Heart left ventricle (tissue), 16 donors: Measurements from ENCODE around the gene HTR6. TPM values are rescaled to one million over a fixed set of nuclear protein-coding genes. Genes with fewer than 3 reads are reported as not detected.

ENCODE experiments used
- ATAC-seq, 4 donors: fragments of 200-7000 bp; cut with Tn5 transposase; one replicate each; pipeline ENCODE4 v1.9.1; 2020 to 2022; ENCODE audit warnings: moderate library complexity in 4 of 4, mild to moderate bottlenecking in 3 of 4, moderate number of reproducible peaks in 1 of 4
- DNase-seq, 5 donors: peaks; one replicate each; pipeline ENCODE4 v3.0.0-alpha.2; 2020
- H3K27ac ChIP-seq, 12 donors: fragments of 200-600 bp; sonication (generic) in 4 of 12; one replicate each; pipeline versions ENCODE4 v1.5.0 to v1.8.0; 2016 to 2022; ENCODE audit warnings: mild to moderate bottlenecking in 2 of 12
- H3K27me3 ChIP-seq, 9 donors: fragments of 200-600 bp; sonication (generic) in 2 of 9; one replicate each; pipeline versions ENCODE4 v1.5.1 to v1.8.0; 2016 to 2022; ENCODE audit warnings: mild to moderate bottlenecking in 3 of 9
- H3K36me3 ChIP-seq, 9 donors: fragments of 200-600 bp; sonication (generic) in 2 of 9; one replicate each; pipeline versions ENCODE4 v1.5.0 to v1.8.0; 2018 to 2022; ENCODE audit warnings: mild to moderate bottlenecking in 2 of 9
- H3K4me1 ChIP-seq, 12 donors: fragments of 200-600 bp; sonication (generic) in 4 of 12; one replicate each; pipeline versions ENCODE4 v1.5.0 to v1.8.0; 2016 to 2022; ENCODE audit warnings: mild to moderate bottlenecking in 3 of 12
- H3K4me3 ChIP-seq, 12 donors: fragments of 200-600 bp; sonication (generic) in 4 of 12; one replicate each; pipeline versions ENCODE4 v1.5.0 to v1.8.0; 2017 to 2022; ENCODE audit warnings: mild to moderate bottlenecking in 9 of 12, moderate library complexity in 4 of 12
- H3K9me3 ChIP-seq, 12 donors: fragments of 200-600 bp; sonication (generic) in 4 of 12; one replicate each; pipeline versions ENCODE4 v1.5.0 to v1.8.0; 2016 to 2022; ENCODE audit warnings: mild to moderate bottlenecking in 1 of 12
- CTCF ChIP-seq, 12 donors: fragments of 200-600 bp; sonication (generic) in 4 of 12; IDR thresholded peaks; one replicate each; pipeline versions ENCODE4 v1.5.0 to v1.8.0; 2018 to 2022; ENCODE audit warnings: antibody characterized with exemption in 12 of 12, mild to moderate bottlenecking in 5 of 12
- POLR2A ChIP-seq, 2 donors: fragments of 450-650 bp; IDR thresholded peaks; one replicate each; pipeline ENCODE4 v1.6.1; 2017; ENCODE audit warnings: antibody characterized with exemption in 2 of 2, mild to moderate bottlenecking in 2 of 2, moderate library complexity in 2 of 2
- WGBS, 4 donors: extraction: QIAGEN DNeasy Blood & Tissue Kit in 2 of 4; methylation state at CpG; one replicate each; pipeline versions ENCODE4 v1.1.5 to v1.1.7; 2013 to 2018; 5-methylcytosine and 5-hydroxymethylcytosine counted together
- intact Hi-C, 10 donors: fragments of 100-400 bp; cut with DNase I; formaldehyde crosslinking; loops; one replicate each; pipeline versions ENCODE4 v1.11.1 to v1.14.2; 2022
- polyA plus RNA-seq, 2 donors: library from polyadenylated mRNA; stranded (reverse); fragments of 200-250 nt; gene quantifications; one replicate each; pipeline ENCODE4 v1.2.3, GENCODE V29; 2013
- total RNA-seq, 9 donors: library from RNA; depleted of rRNA in 2 of 9; stranded (reverse); fragments of >200 nt in 2 of 9; fragmentation: NEBNext Ultra II Directional in 3 of 9; extraction: Animal tissue kit (Norgen Biotek cat#: 25700) in 3 of 9; gene quantifications; one replicate each; pipeline versions ENCODE4 v1.1.0 to v1.2.4, GENCODE V29; 2016 to 2023
- donor health status: ischemic (EF 13 %, LVEDD 7.1; RV severe dilation, severe dysfunction).
- donor health status: healthy with polysubstance abuse.
- donor health status: DM: no; HTN: yes; CAD: no.
- donor health status: DM: no; HTN: no; CAD: no.
- donor health status: ischemic (EF 25% LVEDD 6.9; RV normal size, moderate dysfunction).
- donor health status: ischemic (EF 25% LVEDD 5.7; RV mildly dilated, moderate dysfunction).
- donor health status: healthy.
- donor health status: DM: yes; HTN: yes; CAD: no.
- donor health status: ischemic (EF 35%, LVEDD 5.7; RV mildly dilated, moderate dysfunction).
- donor health status: nonischemic (EF 11% LVEDD 7.7; RV severe dilation, severe dysfunction).
- donor health status: DM: yes; HTN: yes; CAD: no.
- donor health status: PGD.
- donor health status: ischemic (EF 29% LVEDD 5.4; RV normal size, mild dysfunction).
- donor health status: nonischemic (EF 23%, LVEDD 6.1; RV moderate dilation, normal function).

The HTR6 gene
- total and polyA plus RNA-seq, 11 donors = not detected

GRCh38 chr1:19705464-19705863 lies 40.8 kb downstream of the HTR6 start:
- H3K4me1 ChIP-seq = peaks cover 0 to 9% (median 4%) of the 10 kb centered on the region in 12 donors
- H3K36me3 ChIP-seq = peaks cover 0 to 11% (median 0%) of the 10 kb centered on the region in 9 donors
- no peaks in the 10 kb centered on the region for H3K27me3 ChIP-seq
- ATAC-seq (no peak), DNase-seq (no peak)
- intact Hi-C loops = loop anchor here in 3 of 10 donors (2.0 kb wide), 1 partner anchor 45 kb away; no protein-coding TSS in a partner anchor
- 86 to 91% (median 90%) methylated on average over 4 of the region's 4 CpGs for WGBS, 4 donors
- H3K9me3 ChIP-seq = no peaks in the 10 kb centered on the region
- H3K4me3 ChIP-seq = no peak overlapping the region
- no peak overlapping the region for H3K27ac ChIP-seq
- TF ChIP-seq POLR2A (IDR thresholded peaks at IDR 0.05) (no peak), CTCF (IDR thresholded peaks at IDR 0.05) (no peak)

GRCh38 chr1:19706136-19706535 lies 41.5 kb downstream of the HTR6 start:
- DNase-seq = no peak
- no peaks in the 10 kb centered on the region for H3K9me3 ChIP-seq
- peaks cover 0 to 5% (median 0%) of the 10 kb centered on the region in 9 donors for H3K36me3 ChIP-seq
- H3K27me3 ChIP-seq = no peaks in the 10 kb centered on the region
- intact Hi-C loops = loop anchor here in 1 of 10 donors (2.0 kb wide), 1 partner anchor 43 kb away; no protein-coding TSS in a partner anchor
- peaks cover 0 to 9% (median 4%) of the 10 kb centered on the region in 12 donors for H3K4me1 ChIP-seq
- ATAC-seq = no peak
- no peak for TF ChIP-seq CTCF (IDR thresholded peaks at IDR 0.05)
- TF ChIP-seq POLR2A (IDR thresholded peaks at IDR 0.05) = no peak
- no peak overlapping the region for H3K27ac ChIP-seq
- 91 to 95% (median 94%) methylated on average over 4 of the region's 4 CpGs for WGBS, 4 donors
- no peak overlapping the region for H3K4me3 ChIP-seq

GRCh38 chr1:19708567-19709110 lies 44.0 kb downstream of the HTR6 start:
- intact Hi-C loops = no loop called here
- Histone ChIP-seq H3K9me3 (no peaks in the 10 kb centered on the region), H3K36me3 (peaks cover 0 to 5% (median 0%) of the 10 kb centered on the region in 9 donors), H3K27me3 (no peaks in the 10 kb centered on the region), H3K4me1 (peaks cover 0 to 9% (median 4%) of the 10 kb centered on the region in 12 donors), H3K27ac (no peak overlapping the region), H3K4me3 (no peak overlapping the region)
- no peak for TF ChIP-seq POLR2A (IDR thresholded peaks at IDR 0.05)
- no peak for TF ChIP-seq CTCF (IDR thresholded peaks at IDR 0.05)
- 84 to 87% (median 85%) methylated on average over 8 of the region's 8 CpGs for WGBS, 4 donors
- ATAC-seq = no peak
- no peak for DNase-seq

GRCh38 chr1:19709260-19709793 lies 44.7 kb downstream of the HTR6 start:
- DNase-seq (no peak), ATAC-seq (no peak)
- WGBS, 4 donors = 82 to 90% (median 87%) methylated on average over 4 of the region's 4 CpGs
- intact Hi-C loops = no loop called here
- H3K36me3 ChIP-seq = peaks cover 0 to 5% (median 0%) of the 10 kb centered on the region in 9 donors
- TF ChIP-seq POLR2A (IDR thresholded peaks at IDR 0.05) = no peak
- no peak for TF ChIP-seq CTCF (IDR thresholded peaks at IDR 0.05)
- no peaks in the 10 kb centered on the region for H3K9me3 ChIP-seq
- no peak overlapping the region for H3K4me3 ChIP-seq
- H3K4me1 ChIP-seq = peaks cover 0 to 5% (median 1%) of the 10 kb centered on the region in 12 donors
- no peaks in the 10 kb centered on the region for H3K27me3 ChIP-seq
- no peak overlapping the region for H3K27ac ChIP-seq
